RWPE1 (cell line): ENCODE data around the gene OR56A4.

Experiments used
- CTCF ChIA-PET: fragments of 350-600 bp; sonication (Branson Sonifier 250); formaldehyde crosslinking; extraction: SDS; loops from one replicate; lab custom pipeline; 2021; lab: Yijun Ruan, JAX
- POLR2A ChIA-PET: fragments of 400-600 bp; formaldehyde crosslinking; extraction: SDS; loops from one replicate; lab custom pipeline; 2020; ENCODE audit warnings: antibody characterized with exemption; ENCODE audit not compliant: low non-redundant PET; lab: Yijun Ruan, JAX
- DNase-seq: peaks from one replicate; pipeline ENCODE4 v3.0.0; 2012; ENCODE audit warnings: low spot score
- H3K27ac ChIP-seq: fragments of 450-650 bp; 2 replicates; pipeline ENCODE4 v1.5.1; 2017
- CTCF ChIP-seq: fragments of 450-650 bp; conservative IDR thresholded peaks from 2 replicates; pipeline ENCODE4 v1.5.1; 2017; ENCODE audit warnings: low read depth, mild to moderate bottlenecking

Gene OR56A4

GRCh38 chr11:5994791-5995190 lies 12.0 kb downstream of the OR56A4 start:
- no peak for DNase-seq
- H3K27ac ChIP-seq = no peak overlapping the region
- ChIA-PET POLR2A (no interaction called here), CTCF (no interaction called here)
- TF ChIP-seq CTCF = no peak

GRCh38 chr11:5992604-5993251 lies 14.0 kb downstream of the OR56A4 start:
- ChIA-PET CTCF (interaction anchor here (0.6 to 1.3 kb wide), 3 partner anchors 20 to 370 kb away, joined by 3 to 4 read pairs (median 4); no protein-coding TSS in a partner anchor), POLR2A (no interaction called here)
- peak; percentile 29 for DNase-seq
- H3K27ac ChIP-seq = no peak overlapping the region
- peak; percentile 45 for TF ChIP-seq CTCF

GRCh38 chr11:5992150-5992549 lies 14.6 kb downstream of the OR56A4 start:
- no peak for TF ChIP-seq CTCF
- ChIA-PET CTCF (interaction anchor here (1.0 to 1.3 kb wide), 2 partner anchors 20 to 371 kb away, joined by 4 read pairs; no protein-coding TSS in a partner anchor), POLR2A (no interaction called here)
- no peak for DNase-seq
- H3K27ac ChIP-seq = no peak overlapping the region

DNA sequence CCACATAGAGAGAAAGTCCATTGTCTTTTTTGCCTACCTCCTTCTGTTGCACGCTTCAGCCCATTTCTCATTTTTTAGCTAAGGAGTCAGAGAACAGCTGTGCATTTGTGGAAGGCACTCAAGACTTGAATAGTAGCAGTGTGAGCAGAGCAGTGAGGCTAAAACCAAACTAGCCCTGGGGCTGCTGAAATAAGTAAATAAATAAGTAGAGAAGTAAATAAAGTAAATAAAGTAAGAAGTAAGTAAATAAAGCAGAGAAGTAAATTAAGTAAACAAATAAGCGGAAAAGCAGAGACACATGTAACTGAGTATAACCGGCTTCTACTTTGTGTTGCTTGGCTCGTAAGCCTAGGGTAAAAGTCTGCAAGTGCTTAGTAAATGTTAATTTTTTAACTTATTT lies 17.5 kb downstream of the OR56A4 start:
- TF ChIP-seq CTCF = no peak
- DNase-seq = no peak
- ChIA-PET CTCF (interaction anchor here (0.6 kb wide), 1 partner anchor 33 kb away, joined by 4 read pairs; no protein-coding TSS in a partner anchor), POLR2A (no interaction called here)
- no peak overlapping the region for H3K27ac ChIP-seq

DNA sequence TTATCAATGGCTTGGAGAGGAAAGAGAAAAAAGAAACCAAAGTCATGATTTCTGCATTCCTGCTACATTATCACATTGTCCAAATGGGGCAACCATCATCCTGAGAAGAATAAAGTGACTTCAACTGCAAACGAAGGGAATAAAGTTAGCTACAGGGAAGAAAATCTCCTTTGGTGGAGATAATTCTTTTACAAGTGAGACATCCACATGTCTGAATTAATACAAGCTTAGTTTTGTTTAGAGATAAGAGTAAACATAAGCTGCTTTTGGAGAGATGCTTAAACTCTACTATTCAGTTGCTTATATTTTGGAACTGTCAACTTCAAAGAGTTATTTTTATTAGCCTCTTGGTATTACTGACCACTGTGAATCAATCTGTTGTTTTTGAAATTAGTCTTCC lies 19.9 kb downstream of the OR56A4 start, which contains the start of gene OR52L1:
OR52L1 (minus strand) TSS at position 101 of the 400 bp plus-strand sequence; CDS start at position 46, 55 bp downstream.
- POLR2A ChIA-PET = no interaction called here
- TF ChIP-seq CTCF = no peak
- CTCF ChIA-PET = no interaction called here
- no peak for DNase-seq
- no peak within 1 kb of the TSS for H3K27ac ChIP-seq

DNA sequence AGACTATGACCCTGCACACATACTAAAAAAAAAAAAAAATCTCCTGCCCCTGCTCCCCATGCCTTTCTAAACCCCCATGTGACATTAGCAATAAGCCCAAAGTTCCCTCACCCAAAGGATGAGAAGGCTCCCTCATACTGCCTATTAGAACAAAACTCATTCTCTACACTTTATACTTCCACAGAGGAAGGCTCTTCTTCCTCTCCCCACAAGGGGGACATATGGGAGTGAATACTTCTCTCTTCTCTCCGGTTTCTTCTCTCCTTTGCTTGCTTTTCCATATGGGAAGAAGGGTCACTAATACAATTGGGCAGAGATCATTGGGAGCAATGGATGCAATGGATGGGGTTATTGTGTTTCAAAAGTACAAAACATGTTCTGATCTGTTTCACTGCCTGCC lies 23.3 kb downstream of the OR56A4 start:
- TF ChIP-seq CTCF = no peak
- no peak overlapping the region for H3K27ac ChIP-seq
- CTCF ChIA-PET = no interaction called here
- POLR2A ChIA-PET = no interaction called here
- no peak for DNase-seq
